Immature natural killer cell (primary cell): Measurements from ENCODE around the gene GJE1. TPM values are rescaled to one million over a fixed set of nuclear protein-coding genes. Genes with fewer than 3 reads are reported as not detected.
"Not testable (repeated sequence)": the region's sequence is repeated elsewhere in the genome, so short reads cannot be mapped to it uniquely, and the experiment has no call there.

ENCODE experiments used
- DNase-seq, 3 donors: peaks; one replicate each; pipeline ENCODE4 v3.0.0; 2022; ENCODE audit warnings: mixed read lengths in 1 of 3
- H3K27ac Mint-ChIP-seq, 6 donors: one replicate each; pipeline ENCODE4 v1.8.0; 2020; ENCODE audit warnings: mixed read lengths in 6 of 6, mild to moderate bottlenecking in 5 of 6, inconsistent platforms in 4 of 6, moderate library complexity in 3 of 6
- H3K27me3 Mint-ChIP-seq, 3 donors: one replicate each; pipeline ENCODE4 v1.8.0; 2020 to 2021; ENCODE audit warnings: low read depth in 3 of 3, mild to moderate bottlenecking in 3 of 3, mixed read lengths in 3 of 3, moderate library complexity in 3 of 3, inconsistent platforms in 1 of 3
- H3K36me3 Mint-ChIP-seq, 3 donors: one replicate each; pipeline ENCODE4 v1.8.0; 2020; ENCODE audit warnings: mixed read lengths in 3 of 3, inconsistent platforms in 2 of 3, mild to moderate bottlenecking in 2 of 3
- H3K4me1 Mint-ChIP-seq, 2 donors: one replicate each; pipeline ENCODE4 v1.8.0; 2020; ENCODE audit warnings: inconsistent platforms in 2 of 2, mild to moderate bottlenecking in 2 of 2, mixed read lengths in 2 of 2, moderate library complexity in 1 of 2
- H3K4me3 Mint-ChIP-seq, 5 donors: one replicate each; pipeline ENCODE4 v1.8.0; 2020; ENCODE audit warnings: mild to moderate bottlenecking in 5 of 5, mixed read lengths in 5 of 5, inconsistent platforms in 3 of 5, moderate library complexity in 3 of 5
- H3K9me3 Mint-ChIP-seq, 6 donors: one replicate each; pipeline ENCODE4 v1.8.0; 2020; ENCODE audit warnings: mild to moderate bottlenecking in 6 of 6, mixed read lengths in 6 of 6, inconsistent platforms in 4 of 6, moderate library complexity in 3 of 6
- polyA plus RNA-seq, 3 donors: library from polyadenylated mRNA; unstranded; fragments of 300-500 nt; fragmentation: Illumina TruSeq; gene quantifications; one replicate each; pipeline ENCODE4 v1.2.3, GENCODE V29; 2021

Gene GJE1, protein sequence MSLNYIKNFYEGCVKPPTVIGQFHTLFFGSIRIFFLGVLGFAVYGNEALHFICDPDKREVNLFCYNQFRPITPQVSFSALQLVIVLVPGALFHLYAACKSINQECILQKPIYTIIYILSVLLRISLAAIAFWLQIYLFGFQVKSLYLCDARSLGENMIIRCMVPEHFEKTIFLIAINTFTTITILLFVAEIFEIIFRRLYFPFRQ
- not detected for polyA plus RNA-seq

DNA sequence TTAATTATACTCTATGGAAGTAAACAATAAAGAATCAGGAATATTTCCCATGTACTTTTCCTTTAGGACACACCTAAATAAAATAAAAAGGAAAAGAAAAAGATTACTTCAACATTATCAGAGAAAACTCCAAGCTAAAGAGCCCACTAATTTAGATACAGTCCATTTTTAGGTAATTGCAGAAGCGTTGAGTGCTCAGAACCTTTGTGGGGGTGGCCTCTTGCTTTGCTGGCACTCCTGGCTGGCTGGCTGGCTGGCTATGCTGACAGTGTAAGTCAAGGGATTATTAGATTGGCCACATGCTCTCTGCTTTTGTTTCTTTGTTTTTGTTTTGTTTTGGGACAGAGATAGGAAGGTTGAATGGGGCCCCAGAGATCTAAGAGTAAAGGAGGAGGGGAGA is at the start of gene GJE1:
Gene GJE1, plus strand, starts transcription at position 301 of the 400 bp plus-strand sequence. CDS start 234 bp downstream, outside the sequence.
- Mint-ChIP-seq H3K27me3 (peaks cover 2 to 32% (median 10%) of the 10 kb centered on the region in 3 donors), H3K27ac (no peak within 1 kb of the TSS), H3K4me1 (no peaks in the 10 kb centered on the region), H3K9me3 (peaks cover 0 to 4% (median 0%) of the 10 kb centered on the region in 6 donors), H3K4me3 (no peak within 1 kb of the TSS), H3K36me3 (no peaks in the 10 kb centered on the region)
- DNase-seq: no peak

DNA sequence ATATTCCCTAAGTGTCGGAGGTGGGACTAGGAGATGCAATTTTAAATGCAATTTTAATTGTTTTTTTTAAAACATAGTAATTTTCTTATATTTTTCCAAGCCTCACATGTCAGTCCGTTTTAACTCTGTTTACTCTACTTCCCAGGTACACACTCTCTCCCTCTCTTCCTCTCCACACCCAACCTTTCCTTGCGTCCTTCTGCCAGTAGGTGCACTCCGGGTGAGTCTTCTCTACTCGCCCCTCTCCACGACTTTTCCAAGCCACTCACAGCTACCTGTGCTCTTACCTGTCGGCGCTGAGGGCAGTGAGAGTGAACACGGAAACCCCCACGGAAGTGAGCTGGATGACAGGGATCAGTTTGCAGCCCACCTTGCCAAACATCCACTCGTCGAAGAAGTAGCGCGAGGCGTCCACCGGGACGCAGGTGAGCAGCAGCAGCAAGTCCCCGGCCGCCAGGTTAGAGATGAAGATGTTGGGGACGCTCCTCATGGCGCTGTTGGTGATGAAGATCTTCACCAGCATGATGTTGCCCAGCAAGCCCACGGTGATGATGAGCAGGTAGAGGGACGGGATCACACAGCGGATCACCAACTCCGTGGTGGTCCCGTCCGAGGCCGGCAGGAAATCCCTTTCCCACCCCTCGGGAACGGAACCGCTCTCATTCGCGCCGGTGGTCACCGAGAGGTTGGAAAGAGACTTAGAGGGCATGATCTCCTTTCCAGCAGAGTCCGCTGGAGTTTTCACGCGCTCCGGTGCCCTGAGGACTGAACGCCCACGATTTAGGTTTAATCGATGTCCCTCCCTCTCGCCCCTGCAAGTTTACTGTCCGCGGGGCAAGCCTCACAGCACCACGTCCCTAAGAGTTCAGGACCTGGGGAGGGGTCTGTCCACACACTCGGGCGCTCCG is 44.5 kb upstream of the GJE1 start:
- no peak overlapping the region for H3K27ac Mint-ChIP-seq
- no peak for DNase-seq
- H3K9me3 Mint-ChIP-seq: peaks cover 0 to 3% (median 0%) of the 10 kb centered on the region in 6 donors
- H3K4me1 Mint-ChIP-seq: no peaks in the 10 kb centered on the region
- H3K27me3 Mint-ChIP-seq: peaks cover 4 to 18% (median 6%) of the 10 kb centered on the region in 3 donors
- H3K4me3 Mint-ChIP-seq: no peak overlapping the region
- no peaks in the 10 kb centered on the region for H3K36me3 Mint-ChIP-seq

DNA sequence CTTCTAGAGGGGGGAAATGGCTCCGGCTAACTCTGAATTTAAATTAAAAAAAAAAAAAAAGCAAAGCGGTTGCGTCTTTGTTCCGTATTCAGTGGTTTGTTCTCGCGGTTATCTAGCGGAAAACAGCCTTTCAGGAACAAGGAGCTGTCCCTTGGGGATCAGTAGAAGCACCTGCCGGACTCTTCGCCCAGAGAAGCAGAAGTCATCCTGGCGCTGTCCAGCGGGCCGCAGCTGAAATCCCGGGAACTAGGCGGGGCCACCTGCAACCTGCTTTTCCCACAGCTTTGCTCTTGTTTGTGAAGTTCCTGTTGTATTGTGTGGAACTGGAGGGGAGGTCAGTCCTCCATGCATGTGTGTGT is 43.9 kb upstream of the GJE1 start:
- Mint-ChIP-seq H3K9me3 (peaks cover 0 to 3% (median 0%) of the 10 kb centered on the region in 6 donors), H3K4me3 (no peak overlapping the region), H3K27ac (no peak overlapping the region), H3K4me1 (no peaks in the 10 kb centered on the region), H3K36me3 (no peaks in the 10 kb centered on the region), H3K27me3 (peaks cover 0 to 18% (median 3%) of the 10 kb centered on the region in 3 donors)
- no peak for DNase-seq

GRCh38 chr6:142104820-142105219 is 27.9 kb upstream of the GJE1 start:
- not testable (repeated sequence) for H3K4me1 Mint-ChIP-seq, H3K27me3 Mint-ChIP-seq, H3K27ac Mint-ChIP-seq, DNase-seq, H3K4me3 Mint-ChIP-seq, H3K36me3 Mint-ChIP-seq, H3K9me3 Mint-ChIP-seq

DNA sequence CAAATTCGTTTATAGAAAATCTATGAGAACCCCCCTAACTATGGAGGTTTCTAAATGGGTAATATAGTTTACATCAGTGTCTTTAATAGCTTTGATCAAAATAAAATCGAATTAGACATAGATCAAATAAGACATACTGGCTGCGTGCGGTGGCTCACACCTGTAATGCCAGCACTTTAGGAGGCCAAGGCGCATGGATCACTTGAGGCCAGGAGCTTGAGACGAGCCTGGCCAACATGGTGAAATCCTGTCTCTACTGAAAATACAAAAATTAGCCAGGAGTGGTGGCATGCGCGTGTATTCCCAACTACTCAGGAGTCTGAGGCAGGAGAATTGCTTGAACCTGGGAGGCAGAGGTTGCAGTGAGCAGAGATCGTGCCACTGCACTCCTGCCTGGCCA is 21.9 kb upstream of the GJE1 start:
- DNase-seq, H3K4me1 Mint-ChIP-seq, H3K4me3 Mint-ChIP-seq, H3K27ac Mint-ChIP-seq, H3K9me3 Mint-ChIP-seq, H3K36me3 Mint-ChIP-seq, H3K27me3 Mint-ChIP-seq: not testable (repeated sequence)

GRCh38 chr6:142112451-142113061 is 20.2 kb upstream of the GJE1 start:
- Mint-ChIP-seq H3K27me3 (peaks cover 0 to 12% (median 2%) of the 10 kb centered on the region in 3 donors), H3K4me1 (no peaks in the 10 kb centered on the region), H3K4me3 (no peak overlapping the region), H3K9me3 (no peaks in the 10 kb centered on the region), H3K36me3 (no peaks in the 10 kb centered on the region), H3K27ac (no peak overlapping the region)
- DNase-seq: peak; percentile 30 to 55 (median 38)

DNA sequence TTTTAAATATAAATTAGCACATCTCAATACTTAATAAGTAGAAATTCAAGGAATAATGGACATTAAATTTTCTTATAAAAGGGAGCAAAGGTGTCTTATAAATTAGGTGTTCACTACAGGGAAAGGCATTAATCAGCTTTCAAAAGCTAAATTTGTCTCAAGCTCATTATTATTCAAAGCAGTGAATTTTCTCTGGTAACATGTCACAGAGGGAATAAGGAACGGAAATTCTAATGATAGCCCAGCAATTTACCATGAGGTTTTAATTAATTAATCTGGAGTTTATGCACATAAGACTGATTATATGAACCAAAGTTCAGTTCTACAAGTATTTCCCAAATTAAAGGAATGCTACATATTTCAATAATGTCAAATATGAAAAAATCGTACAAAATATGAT is 15.4 kb upstream of the GJE1 start:
- Mint-ChIP-seq H3K27me3 (peaks cover 0 to 7% (median 1%) of the 10 kb centered on the region in 3 donors), H3K4me1 (no peaks in the 10 kb centered on the region), H3K27ac (no peak overlapping the region), H3K4me3 (no peak overlapping the region), H3K9me3 (no peaks in the 10 kb centered on the region), H3K36me3 (no peaks in the 10 kb centered on the region)
- DNase-seq: no peak

DNA sequence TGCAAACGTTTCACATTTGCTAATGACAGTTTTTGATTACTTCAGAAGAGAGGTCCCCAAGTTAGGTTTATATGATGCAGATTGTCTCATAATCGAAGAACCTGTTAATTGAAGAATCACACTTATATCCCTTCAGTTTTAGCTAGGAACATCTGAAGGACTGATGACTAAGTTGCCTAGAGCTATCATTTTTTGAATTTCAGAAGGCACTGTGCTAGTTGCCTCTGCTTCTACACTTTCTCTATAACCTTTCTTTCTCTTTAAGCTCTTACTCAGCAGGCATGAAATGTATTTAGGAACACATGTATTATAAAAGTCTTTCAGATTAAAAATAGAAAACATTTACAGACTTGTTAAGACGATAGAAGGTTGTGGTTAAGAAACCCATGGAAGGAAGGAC is 14.4 kb upstream of the GJE1 start:
- Mint-ChIP-seq H3K9me3 (no peaks in the 10 kb centered on the region), H3K27ac (no peak overlapping the region), H3K4me1 (no peaks in the 10 kb centered on the region), H3K4me3 (no peak overlapping the region), H3K36me3 (no peaks in the 10 kb centered on the region), H3K27me3 (peaks cover 0 to 7% (median 1%) of the 10 kb centered on the region in 3 donors)
- DNase-seq: no peak

- Mint-ChIP-seq H3K27ac (no peak overlapping the region), H3K4me3 (no peak overlapping the region), H3K36me3 (no peaks in the 10 kb centered on the region), H3K4me1 (no peaks in the 10 kb centered on the region), H3K27me3 (peaks cover 0 to 7% (median 1%) of the 10 kb centered on the region in 3 donors), H3K9me3 (no peaks in the 10 kb centered on the region)
- no peak for DNase-seq
Measured at GRCh38 chr6:142118925-142119324, 13.8 kb upstream of the GJE1 start.

DNA sequence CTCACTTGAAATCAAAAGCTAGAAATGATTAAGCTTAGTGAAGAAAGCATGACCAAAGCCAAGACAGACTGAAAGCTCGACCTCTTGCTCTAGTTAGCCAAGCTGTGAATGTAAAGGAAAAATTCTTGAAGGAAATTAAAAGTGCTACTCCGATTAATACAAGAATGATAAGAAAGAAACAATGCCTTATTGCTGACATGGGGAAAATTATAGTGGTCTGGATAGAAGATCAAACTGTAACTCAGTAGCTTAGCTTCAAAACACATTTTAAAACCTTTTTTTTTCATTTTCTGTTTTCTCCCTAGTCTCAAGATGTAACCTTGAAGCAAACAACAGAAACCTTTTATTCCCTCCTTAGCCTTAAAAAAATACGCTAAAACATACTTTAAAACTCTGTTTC is 11.4 kb upstream of the GJE1 start:
- Mint-ChIP-seq H3K9me3 (no peaks in the 10 kb centered on the region), H3K27ac (no peak overlapping the region), H3K4me3 (no peak overlapping the region), H3K27me3 (peaks cover 0 to 10% (median 4%) of the 10 kb centered on the region in 3 donors), H3K4me1 (no peaks in the 10 kb centered on the region), H3K36me3 (no peaks in the 10 kb centered on the region)
- no peak for DNase-seq

DNA sequence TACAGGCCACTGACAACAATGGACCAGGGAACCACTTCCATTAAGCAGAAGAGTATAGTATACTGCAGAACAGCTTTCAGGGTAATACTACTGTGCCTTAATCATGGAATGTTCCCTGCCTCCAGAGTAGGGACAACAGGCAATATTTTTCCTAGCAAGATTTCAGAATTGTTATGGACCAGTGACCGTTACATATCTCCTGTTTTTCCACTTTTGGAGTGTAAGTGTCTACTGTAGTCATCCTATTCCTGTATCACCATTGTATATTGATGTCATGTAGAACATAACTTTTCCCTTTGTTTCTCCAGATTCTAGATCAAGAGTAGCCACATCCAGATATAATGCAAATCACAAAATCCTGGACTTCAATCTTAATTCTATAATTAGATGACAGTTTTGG is 1.9 kb upstream of the GJE1 start:
- no peaks in the 10 kb centered on the region for H3K36me3 Mint-ChIP-seq
- no peak overlapping the region for H3K4me3 Mint-ChIP-seq
- no peak overlapping the region for H3K27ac Mint-ChIP-seq
- H3K4me1 Mint-ChIP-seq: no peaks in the 10 kb centered on the region
- H3K9me3 Mint-ChIP-seq: peaks cover 0 to 4% (median 0%) of the 10 kb centered on the region in 6 donors
- DNase-seq: no peak
- H3K27me3 Mint-ChIP-seq: peaks cover 4 to 25% (median 10%) of the 10 kb centered on the region in 3 donors

DNA sequence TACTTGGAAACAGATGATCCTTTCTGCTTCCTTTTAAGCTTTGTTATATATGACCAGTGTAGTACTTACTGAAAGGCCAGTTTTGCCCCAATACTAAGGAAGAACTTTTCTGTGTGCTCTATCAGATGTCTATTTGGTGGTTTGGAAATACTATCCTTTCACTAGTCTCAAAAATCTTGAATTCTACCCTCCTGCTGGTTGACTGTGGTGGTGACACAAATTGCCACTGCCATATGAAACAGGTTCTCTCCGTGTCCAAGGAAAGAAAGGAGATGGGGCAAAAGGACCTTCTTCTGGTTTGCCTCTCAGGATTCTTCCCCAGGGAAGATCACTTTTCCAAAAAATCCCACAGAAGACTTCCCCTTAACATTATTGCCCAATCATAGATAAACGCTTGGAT is 6.2 kb downstream of the GJE1 start:
- no peaks in the 10 kb centered on the region for H3K4me1 Mint-ChIP-seq
- no peaks in the 10 kb centered on the region for H3K9me3 Mint-ChIP-seq
- no peak overlapping the region for H3K27ac Mint-ChIP-seq
- no peak for DNase-seq
- H3K36me3 Mint-ChIP-seq: no peaks in the 10 kb centered on the region
- peaks cover 2 to 23% (median 8%) of the 10 kb centered on the region in 3 donors for H3K27me3 Mint-ChIP-seq
- H3K4me3 Mint-ChIP-seq: no peak overlapping the region

DNA sequence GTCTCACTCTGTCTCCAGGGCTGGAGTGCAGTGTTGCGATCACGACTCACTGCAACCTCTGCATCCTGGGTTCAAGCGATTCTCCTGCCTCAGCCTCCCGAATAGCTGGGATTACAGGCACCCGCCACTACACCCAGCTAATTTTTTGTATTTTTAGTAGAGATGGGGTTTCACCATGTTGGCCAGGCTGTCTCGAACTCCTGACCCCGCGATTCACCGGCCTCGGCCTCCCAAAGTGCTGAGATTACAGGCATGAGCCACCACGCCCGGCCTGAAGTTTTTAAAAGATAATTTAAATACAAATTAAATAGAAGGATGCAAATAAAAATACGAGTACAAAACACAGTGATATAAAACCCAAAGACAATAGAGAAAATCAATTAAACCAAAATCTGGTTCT is 8.8 kb downstream of the GJE1 start:
- H3K4me1 Mint-ChIP-seq: peaks cover 9 to 10% of the 10 kb centered on the region in 2 donors
- not testable (repeated sequence) for H3K4me3 Mint-ChIP-seq, H3K36me3 Mint-ChIP-seq, DNase-seq, H3K27ac Mint-ChIP-seq, H3K9me3 Mint-ChIP-seq
- H3K27me3 Mint-ChIP-seq: peaks cover 2 to 19% (median 8%) of the 10 kb centered on the region in 3 donors
